GM23338 (cell line): Measurements from ENCODE around the gene UMOD. TPM values are rescaled to one million over a fixed set of nuclear protein-coding genes. Genes with fewer than 3 reads are reported as not detected.

Experiments used
- ATAC-seq: fragments of 200-7000 bp; cut with Tn5 transposase; 3 replicates; pipeline ENCODE4 v1.9.1; 2020
- DNase-seq: peaks from one replicate; pipeline ENCODE4 v3.0.0-alpha.2; 2015; ENCODE audit warnings: low spot score
- H2AFZ ChIP-seq: fragments of 200-600 bp; sonication (generic); 2 replicates; pipeline ENCODE4 v1.8.0; 2016; ENCODE audit warnings: antibody characterized with exemption, mild to moderate bottlenecking, moderate library complexity
- H3F3A ChIP-seq: fragments of 200-600 bp; sonication (generic); replicated peaks from 2 replicates; pipeline ENCODE4 v1.8.0; 2017; ENCODE audit warnings: antibody characterized with exemption, mixed run types, low read depth
- H3K27ac ChIP-seq: fragments of 200-600 bp; sonication (generic); 2 replicates; pipeline ENCODE4 v1.6.1; 2016; ENCODE audit warnings: low read depth
- H3K27me3 ChIP-seq: fragments of 200-600 bp; sonication (generic); 2 replicates; pipeline ENCODE4 v1.8.0; 2016; ENCODE audit warnings: mild to moderate bottlenecking, mixed run types, moderate library complexity; ENCODE audit not compliant: insufficient read depth
- H3K36me3 ChIP-seq: fragments of 200-600 bp; sonication (generic); 2 replicates; pipeline ENCODE4 v1.8.0; 2016; ENCODE audit warnings: mild to moderate bottlenecking; ENCODE audit not compliant: insufficient read depth
- H3K4me1 ChIP-seq: fragments of 200-600 bp; sonication (generic); 2 replicates; pipeline ENCODE4 v1.8.0; 2016; ENCODE audit warnings: mild to moderate bottlenecking, moderate library complexity; ENCODE audit not compliant: insufficient read depth
- H3K4me2 ChIP-seq: fragments of 200-600 bp; sonication (generic); 2 replicates; pipeline ENCODE4 v1.7.1; 2017; ENCODE audit warnings: mixed run types
- H3K4me3 ChIP-seq: fragments of 200-600 bp; sonication (generic); 2 replicates; pipeline ENCODE4 v1.6.1; 2016; ENCODE audit warnings: mixed run types
- H3K79me2 ChIP-seq: fragments of 200-600 bp; sonication (generic); replicated peaks from 2 replicates; pipeline ENCODE4 v1.8.0; 2017; ENCODE audit warnings: mild to moderate bottlenecking; ENCODE audit not compliant: insufficient read depth
- H3K9me2 ChIP-seq: fragments of 200-600 bp; sonication (generic); 2 replicates; pipeline ENCODE4 v1.8.0; 2017; ENCODE audit not compliant: insufficient read depth
- H4K20me1 ChIP-seq: fragments of 200-600 bp; sonication (generic); replicated peaks from 2 replicates; pipeline ENCODE4 v1.8.0; 2017; ENCODE audit warnings: mild to moderate bottlenecking; ENCODE audit not compliant: insufficient read depth
- H3K27ac Mint-ChIP-seq: 2 replicates; pipeline ENCODE4 v1.8.0; 2020; ENCODE audit warnings: inconsistent platforms, mild to moderate bottlenecking, moderate library complexity, mixed read lengths
- H3K27me3 Mint-ChIP-seq: 3 replicates; pipeline ENCODE4 v1.8.0; 2022; ENCODE audit warnings: low read depth, mild to moderate bottlenecking, moderate library complexity, mixed read lengths, inconsistent platforms; ENCODE audit not compliant: insufficient read depth, poor library complexity
- H3K36me3 Mint-ChIP-seq: 3 replicates; pipeline ENCODE4 v1.8.0; 2021; ENCODE audit warnings: low read depth, mild to moderate bottlenecking, inconsistent platforms, moderate library complexity, mixed read lengths
- H3K4me1 Mint-ChIP-seq: 3 replicates; pipeline ENCODE4 v1.8.0; 2020; ENCODE audit warnings: mild to moderate bottlenecking, inconsistent platforms, mixed read lengths
- H3K4me3 Mint-ChIP-seq: 3 replicates; pipeline ENCODE4 v1.8.0; 2021; ENCODE audit warnings: moderate library complexity, mild to moderate bottlenecking, inconsistent platforms, mixed read lengths
- H3K9me3 Mint-ChIP-seq: 3 replicates; pipeline ENCODE4 v1.8.0; 2020; ENCODE audit warnings: moderate library complexity, mild to moderate bottlenecking, inconsistent platforms, mixed read lengths
- CREB1 ChIP-seq: fragments of 250-450 bp; sonication (Bioruptor Pico); IDR thresholded peaks from 2 replicates; pipeline ENCODE4 v1.5.0; 2020; ENCODE audit warnings: low read depth, mild to moderate bottlenecking, moderate library complexity
- CTCF ChIP-seq, 2 experiments: fragments of 200-600 bp in 1 of 2; sonication (generic) in 1 of 2; conservative IDR thresholded peaks; 2 replicates each; pipeline versions ENCODE4 v1.5.1 to v1.6.1; 2016 to 2017; ENCODE audit warnings: antibody characterized with exemption in 2 of 2, low read depth in 2 of 2, mild to moderate bottlenecking in 2 of 2, moderate library complexity in 1 of 2
- EZH2phosphoT487 ChIP-seq: fragments of 200-600 bp; sonication (generic); IDR thresholded peaks from one replicate; pipeline ENCODE4 v1.8.1; 2018; ENCODE audit warnings: antibody characterized with exemption; ENCODE audit not compliant: unreplicated experiment
- JUNB ChIP-seq: IDR thresholded peaks from one replicate; pipeline ENCODE4 v1.6.1; 2016; ENCODE audit warnings: antibody characterized with exemption; ENCODE audit not compliant: unreplicated experiment
- polyA plus RNA-seq: library from polyadenylated mRNA; unstranded; fragments of >200 nt; fragmentation: Nextera tagmentation; extraction: Ambion mirVana; gene quantifications from 2 replicates; pipeline ENCODE4 v1.2.1, GENCODE V29; 2016
- total RNA-seq: library from RNA; depleted of rRNA; stranded (reverse); fragments of >200 nt; shearing (Covaris generic); gene quantifications from 2 replicates; pipeline ENCODE4 v1.2.3, GENCODE V29; 2014
- TF ChIP-seq, protein P1 (sequence below): fragments of 250-450 bp; sonication (Bioruptor Pico); IDR thresholded peaks from 2 replicates; pipeline ENCODE4 v1.5.0; 2020; ENCODE audit warnings: mild to moderate bottlenecking, moderate library complexity

UMOD gene
- total and polyA plus RNA-seq, 2 experiments from 2014 or later, result not detected

- TF ChIP-seq, protein P1, sequence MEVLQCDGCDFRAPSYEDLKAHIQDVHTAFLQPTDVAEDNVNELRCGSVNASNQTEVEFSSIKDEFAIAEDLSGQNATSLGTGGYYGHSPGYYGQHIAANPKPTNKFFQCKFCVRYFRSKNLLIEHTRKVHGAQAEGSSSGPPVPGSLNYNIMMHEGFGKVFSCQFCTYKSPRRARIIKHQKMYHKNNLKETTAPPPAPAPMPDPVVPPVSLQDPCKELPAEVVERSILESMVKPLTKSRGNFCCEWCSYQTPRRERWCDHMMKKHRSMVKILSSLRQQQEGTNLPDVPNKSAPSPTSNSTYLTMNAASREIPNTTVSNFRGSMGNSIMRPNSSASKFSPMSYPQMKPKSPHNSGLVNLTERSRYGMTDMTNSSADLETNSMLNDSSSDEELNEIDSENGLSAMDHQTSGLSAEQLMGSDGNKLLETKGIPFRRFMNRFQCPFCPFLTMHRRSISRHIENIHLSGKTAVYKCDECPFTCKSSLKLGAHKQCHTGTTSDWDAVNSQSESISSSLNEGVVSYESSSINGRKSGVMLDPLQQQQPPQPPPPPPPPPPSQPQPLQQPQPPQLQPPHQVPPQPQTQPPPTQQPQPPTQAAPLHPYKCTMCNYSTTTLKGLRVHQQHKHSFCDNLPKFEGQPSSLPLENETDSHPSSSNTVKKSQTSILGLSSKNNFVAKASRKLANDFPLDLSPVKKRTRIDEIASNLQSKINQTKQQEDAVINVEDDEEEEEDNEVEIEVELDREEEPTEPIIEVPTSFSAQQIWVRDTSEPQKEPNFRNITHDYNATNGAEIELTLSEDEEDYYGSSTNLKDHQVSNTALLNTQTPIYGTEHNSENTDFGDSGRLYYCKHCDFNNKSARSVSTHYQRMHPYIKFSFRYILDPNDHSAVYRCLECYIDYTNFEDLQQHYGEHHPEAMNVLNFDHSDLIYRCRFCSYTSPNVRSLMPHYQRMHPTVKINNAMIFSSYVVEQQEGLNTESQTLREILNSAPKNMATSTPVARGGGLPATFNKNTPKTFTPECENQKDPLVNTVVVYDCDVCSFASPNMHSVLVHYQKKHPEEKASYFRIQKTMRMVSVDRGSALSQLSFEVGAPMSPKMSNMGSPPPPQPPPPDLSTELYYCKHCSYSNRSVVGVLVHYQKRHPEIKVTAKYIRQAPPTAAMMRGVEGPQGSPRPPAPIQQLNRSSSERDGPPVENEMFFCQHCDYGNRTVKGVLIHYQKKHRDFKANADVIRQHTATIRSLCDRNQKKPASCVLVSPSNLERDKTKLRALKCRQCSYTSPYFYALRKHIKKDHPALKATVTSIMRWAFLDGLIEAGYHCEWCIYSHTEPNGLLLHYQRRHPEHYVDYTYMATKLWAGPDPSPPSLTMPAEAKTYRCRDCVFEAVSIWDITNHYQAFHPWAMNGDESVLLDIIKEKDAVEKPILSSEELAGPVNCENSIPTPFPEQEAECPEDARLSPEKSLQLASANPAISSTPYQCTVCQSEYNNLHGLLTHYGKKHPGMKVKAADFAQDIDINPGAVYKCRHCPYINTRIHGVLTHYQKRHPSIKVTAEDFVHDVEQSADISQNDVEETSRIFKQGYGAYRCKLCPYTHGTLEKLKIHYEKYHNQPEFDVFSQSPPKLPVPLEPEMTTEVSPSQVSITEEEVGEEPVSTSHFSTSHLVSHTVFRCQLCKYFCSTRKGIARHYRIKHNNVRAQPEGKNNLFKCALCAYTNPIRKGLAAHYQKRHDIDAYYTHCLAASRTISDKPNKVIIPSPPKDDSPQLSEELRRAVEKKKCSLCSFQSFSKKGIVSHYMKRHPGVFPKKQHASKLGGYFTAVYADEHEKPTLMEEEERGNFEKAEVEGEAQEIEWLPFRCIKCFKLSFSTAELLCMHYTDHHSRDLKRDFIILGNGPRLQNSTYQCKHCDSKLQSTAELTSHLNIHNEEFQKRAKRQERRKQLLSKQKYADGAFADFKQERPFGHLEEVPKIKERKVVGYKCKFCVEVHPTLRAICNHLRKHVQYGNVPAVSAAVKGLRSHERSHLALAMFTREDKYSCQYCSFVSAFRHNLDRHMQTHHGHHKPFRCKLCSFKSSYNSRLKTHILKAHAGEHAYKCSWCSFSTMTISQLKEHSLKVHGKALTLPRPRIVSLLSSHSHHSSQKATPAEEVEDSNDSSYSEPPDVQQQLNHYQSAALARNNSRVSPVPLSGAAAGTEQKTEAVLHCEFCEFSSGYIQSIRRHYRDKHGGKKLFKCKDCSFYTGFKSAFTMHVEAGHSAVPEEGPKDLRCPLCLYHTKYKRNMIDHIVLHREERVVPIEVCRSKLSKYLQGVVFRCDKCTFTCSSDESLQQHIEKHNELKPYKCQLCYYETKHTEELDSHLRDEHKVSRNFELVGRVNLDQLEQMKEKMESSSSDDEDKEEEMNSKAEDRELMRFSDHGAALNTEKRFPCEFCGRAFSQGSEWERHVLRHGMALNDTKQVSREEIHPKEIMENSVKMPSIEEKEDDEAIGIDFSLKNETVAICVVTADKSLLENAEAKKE, result no peak
Measured at GRCh38 chr16:20326321-20326720, 26.2 kb downstream of the UMOD start (continued).

- Histone ChIP-seq H4K20me1 (no peaks in the 10 kb centered on the region), H3K27me3 (no peaks in the 10 kb centered on the region), H3K9me2 (peaks cover 4% of the 10 kb centered on the region), H3K4me2 (no peak overlapping the region), H3K4me1 (no peaks in the 10 kb centered on the region), H3K27ac (no peak overlapping the region), H3K79me2 (no peaks in the 10 kb centered on the region), H2AFZ (no peak overlapping the region), H3F3A (no peaks in the 10 kb centered on the region), H3K36me3 (no peaks in the 10 kb centered on the region), H3K4me3 (no peak overlapping the region)
- H3K27me3 Mint-ChIP-seq, result peaks cover 1% of the 10 kb centered on the region
- DNase-seq, result no peak
- ATAC-seq, result no peak
- H3K4me3 Mint-ChIP-seq, result no peak overlapping the region
- 0 out of 3 replicates have a peak, but pooled peaks cover 2% of the 10 kb centered on the region for H3K4me1 Mint-ChIP-seq
- TF ChIP-seq EZH2phosphoT487 (no peak), CTCF (conservative IDR thresholded peaks at IDR 0.05; ENCODE audit: low read depth in 2 of 2) (no peak), JUNB (no peak), CREB1 (CRISPR knock-in tag) (no peak)
- TF ChIP-seq, protein P1, result no peak
- H3K36me3 Mint-ChIP-seq, result no peaks in the 10 kb centered on the region
- H3K9me3 Mint-ChIP-seq, result no peaks in the 10 kb centered on the region; the same call in 2 of the 3 replicates
- no peak overlapping the region for H3K27ac Mint-ChIP-seq
Measured at GRCh38 chr16:20325005-20325404, 27.5 kb downstream of the UMOD start.
